ENCODE measurements around the gene TWF2. TPM values are rescaled to one million over a fixed set of nuclear protein-coding genes. Genes with fewer than 3 reads are reported as not detected.
A peak's percentile ranks its signal among the peaks of the same experiment; 100 is the strongest.

Gene TWF2
- total and polyA plus RNA-seq, 2 of the 13 experiments (the other 11 are each of a cell fraction or from before 2014, with no cell fraction given) = 45.5 to 108 TPM

GRCh38 chr3:52278510-52279069 is 39.6 kb upstream of the TWF2 start, which contains the start of gene WDR82 (continued):
- TF ChIP-seq POGK (CRISPR knock-in tag; conservative IDR thresholded peaks at IDR 0.05) (peak; percentile 49; the same call in 1 of the 2 replicates), ZFAT (CRISPR knock-in tag; conservative IDR thresholded peaks at IDR 0.05) (no peak), TBX3 (IDR thresholded peaks at IDR 0.05; ENCODE audit: borderline replicate concordance) (no peak), ZNF576 (CRISPR knock-in tag; IDR thresholded peaks at IDR 0.05) (no peak), CCAR2 (optimal IDR thresholded peaks at IDR 0.05; ENCODE audit: low read depth, low read length) (no peak), ZNF766 (CRISPR knock-in tag; IDR thresholded peaks at IDR 0.05; ENCODE audit: borderline replicate concordance) (no peak), DRAP1 (CRISPR knock-in tag; IDR thresholded peaks at IDR 0.05) (peak; percentile 83), IRF9 (CRISPR knock-in tag; IDR thresholded peaks at IDR 0.05; ENCODE audit: borderline replicate concordance) (0 out of 2 replicates have a peak, but pooled peaks have one; percentile 59), ZFP36 (IDR thresholded peaks at IDR 0.05; ENCODE audit: borderline replicate concordance, low read depth, low read length, partially characterized antibody) (no peak), ZNF232 (CRISPR knock-in tag; IDR thresholded peaks at IDR 0.05; ENCODE audit: borderline replicate concordance) (no peak), ZNF83 (CRISPR knock-in tag; IDR thresholded peaks at IDR 0.05; ENCODE audit: borderline replicate concordance) (0 out of 2 replicates have a peak, but pooled peaks have one; percentile 69), ZBTB2 (CRISPR knock-in tag; IDR thresholded peaks at IDR 0.05; ENCODE audit: low read depth) (no peak; the same call in 1 of the 2 replicates), ZNF274 (CRISPR knock-in tag; IDR thresholded peaks at IDR 0.05) (no peak), TBP (CRISPR knock-in tag; IDR thresholded peaks at IDR 0.05) (no peak), ZNF614 (CRISPR knock-in tag; IDR thresholded peaks at IDR 0.05; ENCODE audit: borderline replicate concordance) (no peak), IRF1 (CRISPR knock-in tag; IDR thresholded peaks at IDR 0.05; ENCODE audit: low read depth) (no peak), ZNF878 (CRISPR knock-in tag; IDR thresholded peaks at IDR 0.05) (0 out of 2 replicates have a peak, but pooled peaks have one; percentile 61), KDM2A (CRISPR knock-in tag; IDR thresholded peaks at IDR 0.05; ENCODE audit: borderline replicate concordance, low read depth) (peak; percentile 79), TEAD3 (CRISPR knock-in tag; optimal IDR thresholded peaks at IDR 0.05; ENCODE audit: borderline replicate concordance) (no peak), ZMAT3 (CRISPR knock-in tag; conservative IDR thresholded peaks at IDR 0.05) (no peak), SAP130 (CRISPR knock-in tag; IDR thresholded peaks at IDR 0.05; ENCODE audit: low read depth) (peak; percentile 44; the same call in 1 of the 2 replicates), YEATS4 (CRISPR knock-in tag; IDR thresholded peaks at IDR 0.05; ENCODE audit: borderline replicate concordance) (peak; percentile 63), EED (CRISPR knock-in tag; IDR thresholded peaks at IDR 0.05) (no peak), RCOR2 (CRISPR knock-in tag; IDR thresholded peaks at IDR 0.05) (0 out of 2 replicates have a peak, but pooled peaks have one; percentile 14)
